Measurements from ENCODE around the gene ANKRD66.

- no peak for TF ChIP-seq PATZ1 (CRISPR knock-in tag; IDR thresholded peaks at IDR 0.05; ENCODE audit: borderline replicate concordance)
- no peak for TF ChIP-seq ZNF565 (CRISPR knock-in tag; conservative IDR thresholded peaks at IDR 0.05; ENCODE audit: low read depth)
- no peak for TF ChIP-seq ZNF70 (CRISPR knock-in tag; IDR thresholded peaks at IDR 0.05)
- TF ChIP-seq PPARA (CRISPR knock-in tag; IDR thresholded peaks at IDR 0.05; ENCODE audit: borderline replicate concordance) = no peak
- no peak for TF ChIP-seq ARNTL (CRISPR knock-in tag; IDR thresholded peaks at IDR 0.05; ENCODE audit: borderline replicate concordance, low read depth)
These were observed 9.8 kb upstream of the ANKRD66 start for GRCh38 chr6:46736906-46737305.
